H1 (cell line): Measurements from ENCODE around the gene OGDHL.

Experiments
- BCL11A ChIP-seq, 2 experiments: IDR thresholded peaks; one replicate each; pipeline ENCODE4 v1.6.1; 2011; ENCODE audit warnings: low read depth in 2 of 2, low read length in 2 of 2, mild to moderate bottlenecking in 2 of 2
- CBX8 ChIP-seq: fragments of 300-800, 300-1000 bp; sonication (generic); IDR thresholded peaks from 2 replicates; pipeline ENCODE4 v1.7.1; 2016; ENCODE audit warnings: low read depth, low read length, borderline replicate concordance
- CTCF ChIP-seq, 3 experiments: IDR thresholded peaks; 1 replicate in 2 of 3; 2 replicates in 1 of 3; pipeline versions ENCODE4 v1.5.1 to v1.6.1; 2011; ENCODE audit warnings: low read length in 3 of 3, mild to moderate bottlenecking in 3 of 3, inconsistent platforms in 2 of 3, low read depth in 1 of 3, moderate library complexity in 1 of 3; ENCODE audit not compliant: insufficient read depth in 1 of 3; ENCODE audit errors: control extremely low read depth in 1 of 3
- HDAC2 ChIP-seq, 2 experiments: fragments of 300-600 bp in 1 of 2; sonication (generic) in 1 of 2; IDR thresholded peaks; 2 replicates each; pipeline ENCODE4 v1.6.1; 2011 to 2012; ENCODE audit warnings: low read depth in 2 of 2, low read length in 2 of 2, mild to moderate bottlenecking in 2 of 2, moderate library complexity in 2 of 2, borderline replicate concordance in 1 of 2, inconsistent platforms in 1 of 2
- JUND ChIP-seq: IDR thresholded peaks from 2 replicates; pipeline ENCODE4 v1.6.1; 2011; ENCODE audit warnings: mild to moderate bottlenecking, improper control_type of control experiment, low read length
- MAX ChIP-seq: IDR thresholded peaks from 2 replicates; pipeline ENCODE4 v1.6.1; 2012; ENCODE audit warnings: inconsistent platforms
- RAD21 ChIP-seq, 2 experiments: IDR thresholded peaks in 1 of 2; conservative IDR thresholded peaks in 1 of 2; 2 replicates each; pipeline ENCODE4 v1.6.1; 2011; ENCODE audit warnings: low read depth in 2 of 2, low read length in 2 of 2, improper control_type of control experiment in 1 of 2, inconsistent platforms in 1 of 2, mild to moderate bottlenecking in 1 of 2, moderate library complexity in 1 of 2
- SIN3A ChIP-seq, 2 experiments: IDR thresholded peaks in 1 of 2; conservative IDR thresholded peaks in 1 of 2; 2 replicates each; pipeline ENCODE4 v1.6.1; 2011 to 2012; ENCODE audit warnings: low read length in 2 of 2, improper control_type of control experiment in 1 of 2, low read depth in 1 of 2, mild to moderate bottlenecking in 1 of 2
- TCF12 ChIP-seq: IDR thresholded peaks from 2 replicates; pipeline ENCODE4 v1.6.1; 2011; ENCODE audit warnings: low read depth, mild to moderate bottlenecking, low read length
- TEAD4 ChIP-seq: IDR thresholded peaks from 2 replicates; pipeline ENCODE4 v1.6.1; 2012; ENCODE audit warnings: low read depth, low read length, inconsistent platforms, mixed read lengths
- YY1 ChIP-seq: IDR thresholded peaks from 2 replicates; pipeline ENCODE4 v1.6.1; 2011; ENCODE audit warnings: low read depth, mild to moderate bottlenecking, low read length

GRCh38 chr10:49778197-49778596 is 16.1 kb upstream of the OGDHL start:
- TF ChIP-seq JUND (no peak), CTCF (IDR thresholded peaks at IDR 0.05; ENCODE audit: control extremely low read depth in 1 of 3, insufficient read depth in 1 of 3, low read depth in 1 of 3, low read length in 3 of 3) (no peak), BCL11A (IDR thresholded peaks at IDR 0.05; ENCODE audit: low read depth in 2 of 2, low read length in 2 of 2) (no peak), RAD21 (IDR thresholded peaks at IDR 0.05 in 1 of 2, conservative IDR thresholded peaks at IDR 0.05 in 1 of 2; ENCODE audit: low read depth in 2 of 2, low read length in 2 of 2) (no peak), HDAC2 (IDR thresholded peaks at IDR 0.05; ENCODE audit: borderline replicate concordance in 1 of 2, low read depth in 2 of 2, low read length in 2 of 2) (no peak), TCF12 (no peak), SIN3A (conservative IDR thresholded peaks at IDR 0.05 in 1 of 2, IDR thresholded peaks at IDR 0.05 in 1 of 2; ENCODE audit: low read depth in 1 of 2, low read length in 2 of 2) (no peak), YY1 (no peak), CBX8 (no peak), TEAD4 (no peak), MAX (no peak)
